Suprapubic skin (tissue), 4 donors: ENCODE measurements around the gene GBP6. TPM values are rescaled to one million over a fixed set of nuclear protein-coding genes. Genes with fewer than 3 reads are reported as not detected.

Experiments
- DNase-seq, 2 donors: peaks; one replicate each; pipeline ENCODE4 v3.0.0-alpha.2; 2019; ENCODE audit warnings: low spot score in 2 of 2
- H3K27ac ChIP-seq: fragments of 200-600 bp; sonication (generic); one replicate; pipeline ENCODE4 v1.5.1; 2019
- H3K27me3 ChIP-seq: fragments of 200-600 bp; sonication (generic); one replicate; pipeline ENCODE4 v1.5.1; 2019
- H3K36me3 ChIP-seq: fragments of 200-600 bp; sonication (generic); one replicate; pipeline ENCODE4 v1.5.1; 2019
- H3K4me1 ChIP-seq: fragments of 200-600 bp; sonication (generic); one replicate; pipeline ENCODE4 v1.5.1; 2019
- H3K4me3 ChIP-seq: fragments of 200-600 bp; sonication (generic); one replicate; pipeline ENCODE4 v1.5.1; 2019; ENCODE audit warnings: mild to moderate bottlenecking
- H3K9me3 ChIP-seq: fragments of 200-600 bp; sonication (generic); one replicate; pipeline ENCODE4 v1.5.1; 2019
- CTCF ChIP-seq, 2 donors: fragments of 200-600 bp in 1 of 2; fragments of 450-650 bp in 1 of 2; sonication (generic) in 1 of 2; IDR thresholded peaks; one replicate each; pipeline ENCODE4 v1.5.1; 2016 to 2019; ENCODE audit warnings: antibody characterized with exemption in 2 of 2, mild to moderate bottlenecking in 1 of 2, moderate library complexity in 1 of 2
- EP300 ChIP-seq: sonication (generic); formaldehyde crosslinking; IDR thresholded peaks from one replicate; pipeline ENCODE4 v1.6.1; 2017; ENCODE audit warnings: antibody characterized with exemption
- POLR2A ChIP-seq, 2 donors: fragments of 450-650 bp; IDR thresholded peaks; one replicate each; pipeline ENCODE4 v1.6.1; 2017; ENCODE audit warnings: antibody characterized with exemption in 2 of 2, mild to moderate bottlenecking in 2 of 2, moderate library complexity in 2 of 2
- POLR2AphosphoS5 ChIP-seq, 3 donors: sonication (generic); formaldehyde crosslinking; IDR thresholded peaks; one replicate each; pipeline ENCODE4 v1.6.1; 2017; ENCODE audit warnings: antibody characterized with exemption in 3 of 3
- WGBS: methylation state at CpG from one replicate; pipeline ENCODE4 v1.1.5; 2018; 5-methylcytosine and 5-hydroxymethylcytosine counted together
- total RNA-seq, 4 donors: library from RNA; depleted of rRNA; stranded (reverse); fragments of >200 nt; gene quantifications; one replicate each; pipeline ENCODE4 v1.1.0, GENCODE V29; 2016

Gene GBP6
- total RNA-seq, 4 donors from 2014 or later = 0.26 to 0.64 (median 0.56) TPM

GRCh38 chr1:89352421-89352820, 11.4 kb upstream of the GBP6 start:
- Histone ChIP-seq H3K27me3 (no peaks in the 10 kb centered on the region), H3K9me3 (no peaks in the 10 kb centered on the region), H3K4me3 (no peak overlapping the region), H3K27ac (no peak overlapping the region), H3K36me3 (no peaks in the 10 kb centered on the region), H3K4me1 (no peaks in the 10 kb centered on the region)
- TF ChIP-seq POLR2A (IDR thresholded peaks at IDR 0.05) = no peak
- TF ChIP-seq EP300 = no peak
- no peak for TF ChIP-seq POLR2AphosphoS5 (IDR thresholded peaks at IDR 0.05)
- no peak for DNase-seq
- 92% methylated on average over 2 of the region's 2 CpGs for whole genome bisulfite sequencing

- TF ChIP-seq POLR2AphosphoS5 (IDR thresholded peaks at IDR 0.05) (no peak), CTCF (IDR thresholded peaks at IDR 0.05) (no peak), EP300 (no peak), POLR2A (IDR thresholded peaks at IDR 0.05) (no peak)
- Histone ChIP-seq H3K36me3 (no peaks in the 10 kb centered on the region), H3K9me3 (no peaks in the 10 kb centered on the region), H3K4me1 (peaks cover 3% of the 10 kb centered on the region), H3K4me3 (no peak overlapping the region), H3K27me3 (no peaks in the 10 kb centered on the region), H3K27ac (no peak overlapping the region)
- DNase-seq = no peak
- WGBS = 84% methylated on average over 3 of the region's 3 CpGs
These were observed 9.7 kb upstream of the GBP6 start for GRCh38 chr1:89354205-89354604.

GRCh38 chr1:89355056-89355455, 8.8 kb upstream of the GBP6 start:
- Histone ChIP-seq H3K36me3 (no peaks in the 10 kb centered on the region), H3K4me1 (peaks cover 3% of the 10 kb centered on the region), H3K27ac (no peak overlapping the region), H3K4me3 (no peak overlapping the region), H3K9me3 (no peaks in the 10 kb centered on the region), H3K27me3 (no peaks in the 10 kb centered on the region)
- TF ChIP-seq CTCF (IDR thresholded peaks at IDR 0.05) = no peak
- no peak for TF ChIP-seq POLR2AphosphoS5 (IDR thresholded peaks at IDR 0.05)
- no peak for TF ChIP-seq POLR2A (IDR thresholded peaks at IDR 0.05)
- no peak for TF ChIP-seq EP300
- WGBS = 100% methylated on average over 1 of the region's 1 CpG
- no peak for DNase-seq

GRCh38 chr1:89356658-89357400, 7.0 kb upstream of the GBP6 start:
- no peaks in the 10 kb centered on the region for H3K36me3 ChIP-seq
- no peak for DNase-seq
- no peak overlapping the region for H3K27ac ChIP-seq
- H3K9me3 ChIP-seq = no peaks in the 10 kb centered on the region
- H3K4me3 ChIP-seq = no peak overlapping the region
- WGBS = 80% methylated on average over 8 of the region's 8 CpGs
- H3K4me1 ChIP-seq = peaks cover 3% of the 10 kb centered on the region
- TF ChIP-seq POLR2AphosphoS5 (IDR thresholded peaks at IDR 0.05) = no peak
- TF ChIP-seq EP300 = no peak
- TF ChIP-seq POLR2A (IDR thresholded peaks at IDR 0.05) = no peak
- no peak for TF ChIP-seq CTCF (IDR thresholded peaks at IDR 0.05)
- no peaks in the 10 kb centered on the region for H3K27me3 ChIP-seq

GRCh38 chr1:89358287-89358893, 5.5 kb upstream of the GBP6 start:
- DNase-seq = peak in 1 of 2 donors; percentile 74
- Histone ChIP-seq H3K4me3 (no peak overlapping the region), H3K27me3 (no peaks in the 10 kb centered on the region), H3K27ac (no peak overlapping the region), H3K36me3 (no peaks in the 10 kb centered on the region), H3K9me3 (no peaks in the 10 kb centered on the region), H3K4me1 (peaks cover 9% of the 10 kb centered on the region)
- 22% methylated on average over 8 of the region's 8 CpGs for WGBS
- TF ChIP-seq POLR2A (IDR thresholded peaks at IDR 0.05) = no peak
- TF ChIP-seq POLR2AphosphoS5 (IDR thresholded peaks at IDR 0.05) = no peak
- TF ChIP-seq CTCF (IDR thresholded peaks at IDR 0.05) = peak; percentile 34 to 71
